ENCODE measurements around the gene POU3F1. TPM values are rescaled to one million over a fixed set of nuclear protein-coding genes. Genes with fewer than 3 reads are reported as not detected.
A peak's percentile ranks its signal among the peaks of the same experiment; 100 is the strongest.

Gene POU3F1
- total RNA-seq, 2 experiments from 2014 or later, result 0.13 TPM; not detected in 1

- H3K79me2 ChIP-seq (ENCODE audit: insufficient read depth, low read depth, low read length), result peaks cover 37% of the 10 kb centered on the region
- peak overlapping the region; percentile 81 for H3K4me3 ChIP-seq (ENCODE audit: low read depth, low read length, poor library complexity, severe bottlenecking)
- BruUV-seq (replicated peaks), result TSS peak; percentile 79
- no peaks in the 10 kb centered on the region for H3K9me3 ChIP-seq (ENCODE audit: low read length)
- H3K4me1 ChIP-seq (ENCODE audit: insufficient read depth, low read length, poor library complexity, severe bottlenecking), result peaks cover 22% of the 10 kb centered on the region
- H3K27ac ChIP-seq (ENCODE audit: low read depth, low read length, poor library complexity, severe bottlenecking), result peak overlapping the region; percentile 65
- no peaks in the 10 kb centered on the region for H3K9me2 ChIP-seq (ENCODE audit: insufficient read depth, low read length)
- H4K20me1 ChIP-seq (ENCODE audit: insufficient read depth, low read length), result peaks cover 8% of the 10 kb centered on the region
- peak overlapping the region; percentile 95; the same call in 1 of the 2 replicates for H2AFZ ChIP-seq (ENCODE audit: low read length)
- intact Hi-C loops (cut with micrococcal nuclease; ENCODE audit: unreplicated experiment), result loop anchor here (10.0 kb wide), 1 partner anchor 318 kb away; the partner anchor contains the start of gene CDCA8
- peak overlapping the region; percentile 79 for H3K4me2 ChIP-seq (ENCODE audit: low read length)
- peaks cover 38% of the 10 kb centered on the region for H3K36me3 ChIP-seq (ENCODE audit: insufficient read depth, low read length)
- POLR2A ChIA-PET, result interaction anchor here (0.8 to 0.9 kb wide), 2 partner anchors 62 to 323 kb away, joined by 3 read pairs; a partner anchor contains a TSS
- TF ChIP-seq CTCF (conservative IDR thresholded peaks at IDR 0.05; ENCODE audit: low read length), result no peak
- TF ChIP-seq EZH2phosphoT487 (IDR thresholded peaks at IDR 0.05; ENCODE audit: borderline replicate concordance, low read depth, low read length), result no peak
- no peak for DNase-seq (ENCODE audit: low spot score)
- CTCF ChIA-PET (ENCODE audit: unreplicated experiment), result interaction anchor here (0.5 to 1.0 kb wide), 2 partner anchors 10 to 205 kb away, joined by 3 to 12 read pairs; partner anchors contain the start of genes C1orf122 and YRDC
Measured at GRCh38 chr1:38013227-38013622, 33.4 kb downstream of the POU3F1 start.

GRCh38 chr1:38012363-38013226 lies 34.0 kb downstream of the POU3F1 start, which contains the start of gene UTP11:
UTP11 (plus strand) TSS chr1:38012734; CDS start chr1:38012803, 69 bp downstream.
- H4K20me1 ChIP-seq (ENCODE audit: insufficient read depth, low read length), result peaks cover 8% of the 10 kb centered on the region
- peak within 1 kb of the TSS; percentile 95 for H2AFZ ChIP-seq (ENCODE audit: low read length)
- peaks cover 37% of the 10 kb centered on the region for H3K79me2 ChIP-seq (ENCODE audit: insufficient read depth, low read depth, low read length)
- H3K27ac ChIP-seq (ENCODE audit: low read depth, low read length, poor library complexity, severe bottlenecking), result peak within 1 kb of the TSS; percentile 65
- BruUV-seq (replicated peaks), result no TSS peak
- DNase-seq (ENCODE audit: low spot score), result peak; percentile 98
- intact Hi-C loops (cut with micrococcal nuclease; ENCODE audit: unreplicated experiment), result loop anchor here (10.0 kb wide), 1 partner anchor 318 kb away; the partner anchor contains the start of gene CDCA8
- H3K4me3 ChIP-seq (ENCODE audit: low read depth, low read length, poor library complexity, severe bottlenecking), result peak within 1 kb of the TSS; percentile 81
- ChIA-PET POLR2A (interaction anchor here (0.8 to 1.8 kb wide), 3 partner anchors 11 to 323 kb away, joined by 3 to 6 read pairs (median 3); a partner anchor contains a TSS), CTCF (ENCODE audit: unreplicated experiment) (interaction anchor here (0.5 to 1.0 kb wide), 2 partner anchors 11 to 205 kb away, joined by 3 to 12 read pairs; partner anchors contain the start of genes C1orf122 and YRDC)
- peaks cover 32% of the 10 kb centered on the region for H3K36me3 ChIP-seq (ENCODE audit: insufficient read depth, low read length)
- H3K9me2 ChIP-seq (ENCODE audit: insufficient read depth, low read length), result no peaks in the 10 kb centered on the region
- peak within 1 kb of the TSS; percentile 79 for H3K4me2 ChIP-seq (ENCODE audit: low read length)
- H3K9me3 ChIP-seq (ENCODE audit: low read length), result no peaks in the 10 kb centered on the region
- TF ChIP-seq CTCF (conservative IDR thresholded peaks at IDR 0.05; ENCODE audit: low read length), result no peak
- no peak for TF ChIP-seq EZH2phosphoT487 (IDR thresholded peaks at IDR 0.05; ENCODE audit: borderline replicate concordance, low read depth, low read length)
- peaks cover 22% of the 10 kb centered on the region for H3K4me1 ChIP-seq (ENCODE audit: insufficient read depth, low read length, poor library complexity, severe bottlenecking)
